Activated B cell treated with CpG ODN at 0.5 μM for 24 hours (primary cell): ENCODE results near the gene SH3RF1. TPM values are rescaled to one million over a fixed set of nuclear protein-coding genes. Genes with fewer than 3 reads are reported as not detected.
A peak's percentile ranks its signal among the peaks of the same experiment; 100 is the strongest.

Experiments
- ATAC-seq: fragments of 200-7000 bp; cut with Tn5 transposase; one replicate; pipeline ENCODE4 v1.10.0; 2021; ENCODE audit warnings: low read depth, mild to moderate bottlenecking, moderate library complexity
- CTCF ChIA-PET: fragments of 350-600 bp; sonication (Branson Sonifier 250); formaldehyde crosslinking; loops from one replicate; lab custom pipeline; 2021; ENCODE audit warnings: antibody characterized with exemption; lab: Charles Lee
- POLR2A ChIA-PET: fragments of 350-600 bp; sonication (Branson Sonifier 250); formaldehyde crosslinking; loops from one replicate; lab custom pipeline; 2021; ENCODE audit warnings: antibody characterized with exemption; lab: Charles Lee
- DNase-seq: peaks from one replicate; pipeline ENCODE4 v3.0.0; 2022
- H3K27ac Mint-ChIP-seq: one replicate; pipeline ENCODE4 v1.8.0; 2020; ENCODE audit warnings: mixed read lengths
- H3K27me3 Mint-ChIP-seq: one replicate; pipeline ENCODE4 v1.8.0; 2021; ENCODE audit warnings: mixed read lengths
- H3K36me3 Mint-ChIP-seq: one replicate; pipeline ENCODE4 v1.8.0; 2021; ENCODE audit warnings: low read depth, mixed read lengths
- H3K4me1 Mint-ChIP-seq: one replicate; pipeline ENCODE4 v1.8.0; 2021; ENCODE audit warnings: mixed read lengths
- H3K4me3 Mint-ChIP-seq: one replicate; pipeline ENCODE4 v1.8.0; 2020; ENCODE audit warnings: mild to moderate bottlenecking, mixed read lengths
- H3K9me3 Mint-ChIP-seq: one replicate; pipeline ENCODE4 v1.8.0; 2020; ENCODE audit warnings: mixed read lengths
- intact Hi-C: fragments of 100-400 bp; cut with micrococcal nuclease; formaldehyde crosslinking; loops from one replicate; pipeline ENCODE4 v1.15.1; 2024
- total RNA-seq: library from RNA; stranded (reverse); gene quantifications from 2 replicates; pipeline ENCODE4 v1.2.3, GENCODE V29; 2022
- TF ChIP-seq, protein P1 (sequence below): fragments of 200-600 bp; IDR thresholded peaks from one replicate; pipeline ENCODE4 v1.8.0; 2022; ENCODE audit warnings: antibody characterized with exemption, mild to moderate bottlenecking

Gene SH3RF1
- total RNA-seq, 1 donor from 2014 or later = 7.1 TPM

DNA sequence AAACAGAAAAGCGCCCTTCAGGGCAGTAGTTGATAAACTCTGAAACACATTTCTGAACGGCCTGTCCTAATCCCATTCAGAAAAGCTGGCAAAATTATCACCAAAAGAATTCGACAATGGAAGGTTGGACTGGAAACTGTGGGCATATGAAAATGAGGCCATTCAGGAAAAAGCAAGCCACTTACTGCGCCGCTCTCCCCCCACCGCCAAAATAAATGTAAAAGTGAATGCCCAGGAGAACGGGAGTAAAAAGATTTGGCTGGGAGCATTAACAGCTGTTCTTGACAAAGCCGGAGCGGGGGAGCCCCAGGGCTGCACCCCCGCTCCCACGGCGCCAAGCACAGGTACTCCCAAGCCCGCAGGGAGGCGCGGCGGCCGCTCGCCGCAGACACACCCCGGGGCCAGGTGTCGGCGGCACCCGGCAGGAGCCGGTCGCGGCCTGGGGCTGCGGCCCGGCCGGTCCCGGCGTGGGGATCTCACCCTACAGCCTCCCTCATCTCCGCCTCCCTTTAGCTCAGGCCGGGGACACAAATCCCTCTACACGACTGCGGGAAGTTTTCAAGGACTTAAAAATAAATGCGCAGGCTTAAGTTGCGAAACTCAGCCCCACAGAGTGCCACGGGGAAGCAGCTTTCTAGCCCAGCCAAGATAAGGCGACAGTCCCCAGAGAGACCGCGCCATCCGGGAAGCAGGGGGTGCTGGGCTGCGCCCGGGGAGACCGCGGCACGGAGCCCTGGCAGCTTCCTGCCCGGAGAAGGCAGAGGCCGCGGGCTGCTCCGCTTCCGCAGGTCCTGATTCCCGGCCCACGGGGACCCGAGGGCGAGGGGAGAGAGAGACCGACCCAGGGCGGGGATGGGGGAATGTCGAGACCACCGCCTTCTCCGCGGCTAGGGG is 593 bp downstream of the SH3RF1 start:
- intact Hi-C loops = loop anchor here (1.0 to 10.0 kb wide), 7 partner anchors 173 to 953 kb away; partner anchors contain the start of genes CBR4, DDX60, DDX60L and MFAP3L
- POLR2A ChIA-PET = interaction anchor here (0.5 to 1.5 kb wide), 4 partner anchors 23 to 260 kb away, joined by 3 to 5 read pairs (median 4); partner anchors contain the start of gene CBR4
- Mint-ChIP-seq H3K27ac (peak overlapping the region; percentile 75), H3K36me3 (no peaks in the 10 kb centered on the region), H3K4me1 (peaks cover 25% of the 10 kb centered on the region), H3K4me3 (peak overlapping the region; percentile 89), H3K27me3 (peaks cover 7% of the 10 kb centered on the region), H3K9me3 (no peaks in the 10 kb centered on the region)
- CTCF ChIA-PET = interaction anchor here (1.6 kb wide), 1 partner anchor 12 kb away, joined by 4 read pairs; no protein-coding TSS in a partner anchor
- TF ChIP-seq, protein P1, sequence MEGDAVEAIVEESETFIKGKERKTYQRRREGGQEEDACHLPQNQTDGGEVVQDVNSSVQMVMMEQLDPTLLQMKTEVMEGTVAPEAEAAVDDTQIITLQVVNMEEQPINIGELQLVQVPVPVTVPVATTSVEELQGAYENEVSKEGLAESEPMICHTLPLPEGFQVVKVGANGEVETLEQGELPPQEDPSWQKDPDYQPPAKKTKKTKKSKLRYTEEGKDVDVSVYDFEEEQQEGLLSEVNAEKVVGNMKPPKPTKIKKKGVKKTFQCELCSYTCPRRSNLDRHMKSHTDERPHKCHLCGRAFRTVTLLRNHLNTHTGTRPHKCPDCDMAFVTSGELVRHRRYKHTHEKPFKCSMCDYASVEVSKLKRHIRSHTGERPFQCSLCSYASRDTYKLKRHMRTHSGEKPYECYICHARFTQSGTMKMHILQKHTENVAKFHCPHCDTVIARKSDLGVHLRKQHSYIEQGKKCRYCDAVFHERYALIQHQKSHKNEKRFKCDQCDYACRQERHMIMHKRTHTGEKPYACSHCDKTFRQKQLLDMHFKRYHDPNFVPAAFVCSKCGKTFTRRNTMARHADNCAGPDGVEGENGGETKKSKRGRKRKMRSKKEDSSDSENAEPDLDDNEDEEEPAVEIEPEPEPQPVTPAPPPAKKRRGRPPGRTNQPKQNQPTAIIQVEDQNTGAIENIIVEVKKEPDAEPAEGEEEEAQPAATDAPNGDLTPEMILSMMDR = no peak
- ATAC-seq (peak; percentile 49), DNase-seq (peak; percentile 42)

DNA sequence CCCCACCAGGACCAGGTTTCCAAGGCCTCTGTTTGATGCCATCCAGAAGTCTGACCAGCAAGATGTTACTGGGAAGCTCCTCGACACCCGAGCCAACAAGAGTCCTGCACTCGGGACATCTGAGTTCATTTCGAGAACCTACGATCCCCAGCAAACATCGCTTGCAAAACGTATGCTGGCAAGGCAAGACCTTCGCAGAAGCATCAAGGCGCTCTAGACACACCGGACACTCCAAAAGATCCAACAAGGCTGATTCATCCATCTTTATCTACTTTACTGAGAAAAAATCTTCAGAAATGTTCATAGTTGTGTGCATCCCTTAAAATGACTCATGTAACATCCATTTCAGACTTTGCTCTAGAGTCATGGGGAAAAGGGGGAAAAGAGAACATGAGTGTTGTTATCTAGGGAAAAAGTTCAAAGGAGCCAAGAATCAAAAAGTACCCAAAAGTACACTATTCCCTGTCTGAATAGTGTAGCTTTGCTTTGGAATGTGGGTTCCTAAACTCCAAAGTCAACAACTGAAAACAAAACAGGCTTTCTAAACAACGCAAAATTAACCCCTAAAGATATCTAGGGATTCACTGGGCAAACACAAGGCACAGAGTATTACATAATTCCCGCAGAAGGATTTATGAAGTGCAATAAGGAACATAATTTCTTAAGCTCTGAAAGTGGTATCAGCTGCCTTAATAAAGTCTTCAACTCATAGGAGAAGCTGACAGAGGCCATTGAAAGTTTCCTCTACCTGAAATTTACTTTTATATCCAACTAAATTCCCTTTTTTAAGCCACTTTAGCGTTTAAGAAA is 1.6 kb downstream of the SH3RF1 start:
- Mint-ChIP-seq H3K27ac (no peak overlapping the region), H3K36me3 (no peaks in the 10 kb centered on the region), H3K4me1 (peaks cover 25% of the 10 kb centered on the region), H3K27me3 (peaks cover 7% of the 10 kb centered on the region), H3K9me3 (no peaks in the 10 kb centered on the region), H3K4me3 (peak overlapping the region; percentile 89)
- ChIA-PET CTCF (interaction anchor here (0.8 to 1.6 kb wide), 2 partner anchors 11 to 216 kb away, joined by 3 to 4 read pairs; no protein-coding TSS in a partner anchor), POLR2A (interaction anchor here (1.5 kb wide), 1 partner anchor 259 kb away, joined by 5 read pairs; the partner anchor contains the start of gene CBR4)
- DNase-seq (no peak), ATAC-seq (no peak)
- TF ChIP-seq, protein P1 = no peak
- intact Hi-C loops = no loop called here

DNA sequence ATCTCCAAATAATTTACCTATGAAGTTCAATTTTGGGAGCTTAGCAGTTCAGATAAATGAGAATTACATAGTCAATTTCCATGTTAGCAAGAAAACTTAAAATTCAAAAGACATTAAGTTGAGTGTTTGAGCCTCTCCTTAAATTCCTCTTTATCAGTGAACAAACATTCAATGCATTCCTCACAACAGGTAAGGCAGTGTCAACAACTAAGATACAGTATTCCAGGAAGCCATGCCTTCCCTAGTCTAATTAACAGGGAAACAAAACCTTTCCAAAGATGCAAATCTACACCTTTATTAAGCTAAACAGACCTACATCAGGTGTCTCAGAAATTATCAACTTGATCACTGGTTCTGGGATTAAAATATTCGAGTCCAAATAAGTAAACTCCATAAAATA is 3.7 kb downstream of the SH3RF1 start:
- Mint-ChIP-seq H3K27me3 (peaks cover 7% of the 10 kb centered on the region), H3K4me1 (peaks cover 18% of the 10 kb centered on the region), H3K36me3 (no peaks in the 10 kb centered on the region), H3K4me3 (no peak overlapping the region), H3K27ac (no peak overlapping the region), H3K9me3 (no peaks in the 10 kb centered on the region)
- POLR2A ChIA-PET = no interaction called here
- DNase-seq (no peak), ATAC-seq (no peak)
- CTCF ChIA-PET = no interaction called here
- TF ChIP-seq, protein P1 = no peak
- intact Hi-C loops = no loop called here

DNA sequence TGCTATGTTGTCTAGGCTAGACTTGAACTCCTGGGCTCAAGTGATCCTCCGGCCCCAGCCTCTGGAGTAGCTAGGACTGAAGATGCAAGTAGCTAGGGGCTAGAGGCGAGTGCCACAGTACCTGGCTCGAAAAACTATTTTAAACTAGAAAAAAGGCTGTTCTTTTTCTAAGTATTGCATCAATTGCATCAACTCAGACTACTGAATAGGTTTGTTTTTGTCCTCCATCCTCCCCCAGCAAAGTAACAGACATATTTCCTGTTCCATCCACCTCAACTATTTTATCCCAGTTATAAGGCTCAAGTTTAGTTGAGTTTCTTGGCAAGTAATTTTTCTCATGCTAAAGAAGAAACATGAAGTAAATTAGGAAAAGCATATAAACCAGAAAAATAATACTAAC is 4.1 kb downstream of the SH3RF1 start:
- Mint-ChIP-seq H3K4me3 (no peak overlapping the region), H3K27ac (no peak overlapping the region), H3K9me3 (no peaks in the 10 kb centered on the region), H3K27me3 (peaks cover 7% of the 10 kb centered on the region), H3K36me3 (no peaks in the 10 kb centered on the region), H3K4me1 (peaks cover 14% of the 10 kb centered on the region)
- ChIA-PET POLR2A (no interaction called here), CTCF (no interaction called here)
- ATAC-seq = no peak
- TF ChIP-seq, protein P1 = no peak
- no peak for DNase-seq
- intact Hi-C loops = no loop called here
